Hepatocyte (in vitro differentiated cells): Measurements from ENCODE around the gene RAB3GAP2.

ENCODE experiments used
- CTCF ChIP-seq: fragments of 200-600 bp; sonication (generic); IDR thresholded peaks from 2 replicates; pipeline ENCODE4 v1.5.1; 2016; ENCODE audit warnings: antibody characterized with exemption, mild to moderate bottlenecking; ENCODE audit not compliant: poor library complexity
- EZH2 ChIP-seq: fragments of 200-600 bp; sonication (generic); IDR thresholded peaks from 2 replicates; pipeline ENCODE4 v1.6.1; 2016; ENCODE audit warnings: antibody characterized with exemption, mild to moderate bottlenecking, borderline replicate concordance
- EZH2phosphoT487 ChIP-seq: fragments of 200-600 bp; sonication (generic); IDR thresholded peaks from one replicate; pipeline ENCODE4 v1.6.1; 2018; ENCODE audit warnings: antibody characterized with exemption, mild to moderate bottlenecking, low read depth, moderate library complexity; ENCODE audit not compliant: unreplicated experiment, severe bottlenecking

- TF ChIP-seq CTCF, result no peak
- TF ChIP-seq EZH2phosphoT487, result no peak
- TF ChIP-seq EZH2, result no peak
Observed at GRCh38 chr1:220139966-220140365, 132.3 kb downstream of the RAB3GAP2 start.
